ENCODE results near the gene TSPAN9.

The TSPAN9 gene

DNA sequence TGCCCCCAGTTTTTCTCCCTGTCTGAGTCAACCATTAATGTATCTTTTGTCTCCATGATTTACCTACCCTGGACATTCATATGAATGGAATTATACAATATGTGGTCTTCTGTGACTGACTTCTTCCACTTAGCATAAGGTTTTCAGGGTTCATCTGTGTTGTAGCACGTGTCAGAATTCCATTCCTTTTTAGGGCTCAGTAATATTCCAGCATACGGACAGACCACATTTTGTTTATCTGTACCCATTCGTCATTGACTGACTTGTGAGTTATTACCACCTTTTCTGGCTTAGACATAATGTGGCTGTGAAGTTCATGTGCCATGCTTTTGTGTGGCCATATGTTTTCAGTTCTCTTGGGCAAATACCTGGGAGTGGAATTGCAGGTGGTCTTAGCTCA is 37.9 kb downstream of the TSPAN9 start:
- Histone ChIP-seq H3K36me3 (0 out of 2 replicates have a peak, but pooled peaks cover 3% of the 10 kb centered on the region), H3K27me3 (ENCODE audit: insufficient read depth, low read depth, severe bottlenecking) (no peaks in the 10 kb centered on the region), H3K4me3 (ENCODE audit: low read depth, low read length) (no peak overlapping the region), H3K27ac (no peak overlapping the region), H3K9me3 (ENCODE audit: severe bottlenecking) (no peaks in the 10 kb centered on the region)
- TF ChIP-seq, protein P1, sequence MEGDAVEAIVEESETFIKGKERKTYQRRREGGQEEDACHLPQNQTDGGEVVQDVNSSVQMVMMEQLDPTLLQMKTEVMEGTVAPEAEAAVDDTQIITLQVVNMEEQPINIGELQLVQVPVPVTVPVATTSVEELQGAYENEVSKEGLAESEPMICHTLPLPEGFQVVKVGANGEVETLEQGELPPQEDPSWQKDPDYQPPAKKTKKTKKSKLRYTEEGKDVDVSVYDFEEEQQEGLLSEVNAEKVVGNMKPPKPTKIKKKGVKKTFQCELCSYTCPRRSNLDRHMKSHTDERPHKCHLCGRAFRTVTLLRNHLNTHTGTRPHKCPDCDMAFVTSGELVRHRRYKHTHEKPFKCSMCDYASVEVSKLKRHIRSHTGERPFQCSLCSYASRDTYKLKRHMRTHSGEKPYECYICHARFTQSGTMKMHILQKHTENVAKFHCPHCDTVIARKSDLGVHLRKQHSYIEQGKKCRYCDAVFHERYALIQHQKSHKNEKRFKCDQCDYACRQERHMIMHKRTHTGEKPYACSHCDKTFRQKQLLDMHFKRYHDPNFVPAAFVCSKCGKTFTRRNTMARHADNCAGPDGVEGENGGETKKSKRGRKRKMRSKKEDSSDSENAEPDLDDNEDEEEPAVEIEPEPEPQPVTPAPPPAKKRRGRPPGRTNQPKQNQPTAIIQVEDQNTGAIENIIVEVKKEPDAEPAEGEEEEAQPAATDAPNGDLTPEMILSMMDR (IDR thresholded peaks at IDR 0.05; ENCODE audit: low read depth, low read length): no peak
- no peak for DNase-seq

DNA sequence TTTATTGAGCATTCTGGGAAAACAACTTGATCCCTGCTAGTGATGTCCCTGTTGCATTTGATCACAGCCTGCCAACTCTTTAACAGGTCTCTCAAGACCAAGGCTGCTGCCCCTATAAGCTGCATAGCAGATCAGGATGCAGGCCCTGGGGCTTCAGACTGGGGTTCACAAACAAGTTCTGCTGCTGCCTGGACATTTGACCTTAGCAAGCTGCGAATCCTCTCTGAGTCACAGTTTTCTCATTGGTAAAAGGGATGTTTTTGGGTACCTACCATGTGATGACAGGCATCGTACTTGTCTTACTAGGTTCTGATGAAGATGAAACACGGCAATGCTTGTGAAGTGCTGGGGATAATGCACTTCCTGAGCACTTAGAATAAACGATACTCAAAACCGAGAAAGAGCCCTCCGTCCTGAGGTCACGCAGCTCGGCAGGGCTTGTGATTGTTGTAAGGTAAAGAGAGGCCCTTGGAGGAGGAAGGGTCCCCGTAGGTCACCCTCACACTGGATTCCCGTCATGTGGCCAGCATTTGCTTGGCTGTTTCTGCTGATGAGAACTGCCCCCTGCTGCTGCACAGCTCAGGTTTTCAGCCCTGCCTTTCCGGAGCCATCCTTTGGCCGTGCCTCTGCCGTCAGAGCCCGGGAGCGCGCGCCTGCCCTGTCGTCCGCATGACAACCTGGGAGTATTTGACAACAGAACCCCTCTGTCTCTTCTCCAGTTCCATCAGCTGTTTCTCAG is 39.1 kb downstream of the TSPAN9 start:
- Histone ChIP-seq H3K9me3 (ENCODE audit: severe bottlenecking) (no peaks in the 10 kb centered on the region), H3K4me3 (ENCODE audit: low read depth, low read length) (no peak overlapping the region), H3K36me3 (0 out of 2 replicates have a peak, but pooled peaks cover 3% of the 10 kb centered on the region), H3K27ac (no peak overlapping the region), H3K27me3 (ENCODE audit: insufficient read depth, low read depth, severe bottlenecking) (no peaks in the 10 kb centered on the region)
- no peak for DNase-seq
- TF ChIP-seq, protein P1 (IDR thresholded peaks at IDR 0.05; ENCODE audit: low read depth, low read length): no peak

DNA sequence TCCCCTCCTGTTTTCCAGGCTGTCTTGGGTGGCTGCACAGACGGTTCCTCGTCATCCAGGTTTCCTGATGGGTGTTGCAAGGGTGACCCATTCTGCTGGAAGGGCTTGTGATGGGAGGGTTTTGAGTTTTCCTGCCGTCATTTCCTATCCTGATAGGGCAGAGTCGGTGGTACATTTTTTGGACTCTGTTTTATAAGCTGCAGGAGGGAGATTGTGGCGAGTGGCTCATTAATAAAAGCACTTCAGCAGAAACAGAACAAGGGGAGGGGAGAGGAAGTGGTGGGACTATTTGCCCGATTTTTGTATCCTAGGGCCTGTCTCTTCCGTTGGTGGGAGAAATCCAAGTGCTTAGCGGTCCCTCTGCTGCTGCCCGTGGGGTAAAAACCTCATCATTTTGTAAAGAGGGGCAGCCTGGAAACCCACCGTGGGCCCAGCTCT is 40.0 kb downstream of the TSPAN9 start:
- Histone ChIP-seq H3K27ac (no peak overlapping the region), H3K9me3 (ENCODE audit: severe bottlenecking) (no peaks in the 10 kb centered on the region), H3K4me3 (ENCODE audit: low read depth, low read length) (no peak overlapping the region), H3K27me3 (ENCODE audit: insufficient read depth, low read depth, severe bottlenecking) (no peaks in the 10 kb centered on the region), H3K36me3 (0 out of 2 replicates have a peak, but pooled peaks cover 3% of the 10 kb centered on the region)
- DNase-seq: no peak
- TF ChIP-seq, protein P1 (IDR thresholded peaks at IDR 0.05; ENCODE audit: low read depth, low read length): no peak

DNA sequence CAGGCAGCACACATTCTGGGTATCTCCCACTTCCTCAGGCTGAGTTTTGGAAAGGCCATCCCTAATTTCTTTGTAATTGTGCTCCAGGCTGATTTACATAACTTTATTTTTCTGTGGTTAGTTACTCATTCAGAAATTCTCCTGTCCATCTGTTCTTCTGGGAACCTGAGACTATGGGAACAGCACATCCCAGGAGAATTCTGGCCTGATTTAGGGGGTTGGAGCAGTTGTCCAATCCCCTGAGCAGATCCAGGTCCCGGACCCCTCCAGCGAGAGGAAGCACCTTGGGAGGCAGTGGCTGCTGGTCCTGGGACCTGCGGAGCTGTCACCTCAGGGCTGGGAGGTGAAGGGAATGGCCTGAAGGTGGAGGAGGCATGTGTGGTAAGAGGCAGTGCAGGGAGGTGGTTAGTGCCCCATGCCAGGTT is 40.4 kb downstream of the TSPAN9 start:
- H3K4me3 ChIP-seq (ENCODE audit: low read depth, low read length): no peak overlapping the region
- H3K27me3 ChIP-seq (ENCODE audit: insufficient read depth, low read depth, severe bottlenecking): no peaks in the 10 kb centered on the region
- H3K9me3 ChIP-seq (ENCODE audit: severe bottlenecking): no peaks in the 10 kb centered on the region
- H3K36me3 ChIP-seq: 0 out of 2 replicates have a peak, but pooled peaks cover 3% of the 10 kb centered on the region
- H3K27ac ChIP-seq: no peak overlapping the region
- no peak for DNase-seq
- TF ChIP-seq, protein P1 (IDR thresholded peaks at IDR 0.05; ENCODE audit: low read depth, low read length): no peak

DNA sequence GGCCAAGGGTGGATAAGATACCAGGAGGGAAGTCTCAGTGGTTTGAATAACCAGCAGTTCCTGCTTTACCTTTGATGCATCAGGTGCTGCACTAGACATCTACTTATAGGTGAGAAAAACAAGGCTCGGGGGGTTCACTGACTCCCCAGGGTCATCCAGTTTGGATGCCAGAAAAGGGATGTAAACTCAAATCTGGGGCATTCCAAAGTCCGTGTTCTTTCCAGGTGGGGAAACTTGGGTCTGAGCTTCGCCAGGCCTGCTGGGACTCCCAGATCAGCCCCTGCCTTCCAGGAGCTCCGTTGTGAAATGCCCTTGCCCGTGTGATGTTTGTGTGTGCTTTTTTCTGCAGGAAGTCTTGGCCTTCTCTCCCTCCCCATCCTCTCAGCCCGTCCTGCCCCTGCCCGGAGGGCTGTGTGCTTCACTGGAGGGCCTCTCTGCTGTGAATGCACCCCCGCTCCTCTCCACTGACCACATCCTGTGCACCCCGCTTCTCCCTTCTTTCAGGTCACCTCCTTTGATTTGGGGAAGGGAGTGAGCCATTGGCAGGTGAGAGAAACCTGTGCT is 42.1 kb downstream of the TSPAN9 start:
- TF ChIP-seq, protein P1 (IDR thresholded peaks at IDR 0.05; ENCODE audit: low read depth, low read length): no peak
- H3K9me3 ChIP-seq (ENCODE audit: severe bottlenecking): no peaks in the 10 kb centered on the region
- no peak overlapping the region for H3K27ac ChIP-seq
- 0 out of 2 replicates have a peak, but pooled peaks cover 3% of the 10 kb centered on the region for H3K36me3 ChIP-seq
- no peak for DNase-seq
- H3K27me3 ChIP-seq (ENCODE audit: insufficient read depth, low read depth, severe bottlenecking): no peaks in the 10 kb centered on the region
- H3K4me3 ChIP-seq (ENCODE audit: low read depth, low read length): no peak overlapping the region

All from WERI-Rb-1 (cell line).